Hematopoietic multipotent progenitor cell treated with erythropoietin and hydrocortisone succinate and interleukin-3 and kit ligand, for 8 days (in vitro differentiated cells): ENCODE data around the gene TPCN2.

Source experiments
- DNase-seq: peaks from one replicate; pipeline ENCODE4 v3.0.0-alpha.2; 2015

The TPCN2 gene

GRCh38 chr11:69095300-69095699, 46.6 kb downstream of the TPCN2 start:
- no peak for DNase-seq

- DNase-seq: no peak
Observed at GRCh38 chr11:69096473-69096872, 47.7 kb downstream of the TPCN2 start.

GRCh38 chr11:69097263-69097662, 48.5 kb downstream of the TPCN2 start:
- no peak for DNase-seq

GRCh38 chr11:69099180-69099579, 50.4 kb downstream of the TPCN2 start:
- no peak for DNase-seq

DNA sequence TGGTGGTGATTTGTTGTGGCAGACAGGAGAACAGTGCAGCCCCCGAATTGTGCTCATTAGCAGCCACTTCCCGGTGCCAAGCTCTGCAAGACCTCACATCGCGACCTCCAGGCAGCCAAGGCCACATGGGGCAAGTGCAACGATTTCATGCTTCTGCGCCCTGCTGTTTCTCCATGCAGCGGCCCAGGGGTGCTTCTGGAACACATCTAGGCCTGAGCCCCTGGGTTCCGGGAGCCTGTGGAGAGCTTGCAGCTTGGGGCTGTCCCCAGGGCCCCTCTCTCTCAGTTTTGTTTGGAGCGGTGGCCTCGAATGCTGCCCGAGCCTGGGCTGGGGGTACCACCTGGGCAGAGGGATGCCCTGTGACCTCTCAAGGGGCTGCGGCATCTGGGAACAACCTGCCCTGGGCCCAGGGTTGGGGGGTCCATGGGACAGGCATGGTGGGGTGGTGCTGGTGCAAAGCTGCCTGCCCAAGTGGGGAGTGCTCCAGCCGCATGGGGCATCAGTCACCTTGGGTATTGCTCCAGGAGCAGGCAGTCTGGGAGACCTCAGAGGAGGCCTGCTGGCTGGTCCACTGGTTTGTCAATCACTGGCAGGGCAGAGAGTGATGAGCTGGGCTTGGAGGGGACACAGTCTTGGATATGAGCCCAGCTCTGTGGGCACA, 51.9 kb downstream of the TPCN2 start:
- DNase-seq: no peak

DNA sequence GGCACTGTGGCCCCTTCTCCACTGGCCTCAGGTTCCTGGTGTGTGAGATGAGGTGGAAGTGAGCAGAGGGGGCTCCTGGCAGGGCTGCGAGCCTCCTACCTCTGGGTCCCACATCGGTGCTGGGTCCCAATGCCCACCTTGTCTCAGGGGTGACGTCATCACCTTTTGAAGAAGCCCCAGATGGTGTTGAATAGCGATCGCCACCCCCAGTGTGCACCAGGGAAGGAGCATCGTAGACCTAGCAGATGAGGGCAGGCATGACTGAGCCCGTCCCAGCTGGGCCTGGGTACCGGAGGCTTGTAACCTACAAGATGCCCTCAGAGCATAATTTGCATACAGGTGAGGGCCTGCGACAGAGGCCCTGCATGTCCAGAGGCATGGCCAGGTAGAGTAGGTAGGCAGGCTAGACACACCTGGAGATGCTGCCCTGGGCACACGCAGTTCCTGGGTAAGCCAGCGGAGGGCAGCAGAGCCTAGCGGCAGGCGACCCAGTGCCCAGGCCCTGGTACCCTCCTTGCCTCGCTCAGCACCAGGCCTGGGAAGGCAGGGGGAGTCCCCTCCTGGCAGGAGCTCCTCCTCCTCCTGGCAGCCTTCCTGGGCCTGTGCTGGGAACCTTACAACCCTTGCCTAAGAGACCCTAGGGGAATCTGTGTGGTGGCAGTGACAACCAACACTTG, 52.5 kb downstream of the TPCN2 start:
- peak; percentile 63 for DNase-seq

GRCh38 chr11:69101792-69102695, 53.3 kb downstream of the TPCN2 start:
- no peak for DNase-seq

DNA sequence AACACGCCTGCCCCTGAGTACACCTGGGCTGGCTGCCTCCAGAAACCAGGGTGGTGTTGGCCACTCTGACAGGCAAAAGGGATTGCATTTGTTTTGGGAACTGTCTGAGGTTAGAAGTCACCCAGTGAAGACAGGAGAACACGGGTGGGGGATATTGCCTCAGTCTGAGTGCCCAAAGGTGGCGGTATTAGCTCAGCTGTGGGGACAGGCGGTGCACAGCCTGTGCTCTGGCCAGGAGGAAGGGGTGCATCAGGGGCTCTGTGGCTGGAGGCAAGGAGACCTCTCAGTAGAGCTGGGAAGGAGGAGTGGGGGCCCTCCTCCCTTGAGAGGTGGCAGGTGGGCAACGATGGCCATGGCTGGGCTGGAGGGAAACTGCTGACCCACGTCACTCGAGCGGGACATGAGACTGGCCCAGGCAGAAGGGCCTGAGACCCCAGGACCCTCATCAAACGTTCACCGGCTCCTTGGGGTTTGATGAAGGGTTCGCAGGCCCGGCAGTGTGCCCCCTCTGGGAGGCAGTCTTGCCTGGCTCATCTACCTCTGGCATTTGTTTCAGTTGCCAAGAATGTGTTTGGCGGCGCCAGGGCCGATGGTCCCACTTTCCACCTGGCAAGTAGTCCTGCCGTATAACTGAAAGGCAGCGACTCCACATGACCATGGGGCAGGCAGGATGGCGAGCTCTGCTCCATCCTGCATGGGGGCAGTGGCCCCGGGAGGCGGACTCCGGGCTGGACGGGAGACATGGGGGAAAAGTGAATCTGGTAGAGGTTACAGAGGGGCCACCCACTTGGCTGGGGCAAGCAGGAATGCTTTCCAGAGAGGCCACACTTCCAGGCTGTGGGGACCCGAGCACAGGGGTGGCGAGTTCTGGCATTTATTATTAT, 54.2 kb downstream of the TPCN2 start:
- DNase-seq: no peak

GRCh38 chr11:69104212-69104855, 55.6 kb downstream of the TPCN2 start:
- no peak for DNase-seq

GRCh38 chr11:69104856-69105395, 56.2 kb downstream of the TPCN2 start:
- no peak for DNase-seq

- no peak for DNase-seq
Observed at GRCh38 chr11:69105461-69106030, 56.8 kb downstream of the TPCN2 start.

GRCh38 chr11:69106031-69106811, 57.5 kb downstream of the TPCN2 start:
- no peak for DNase-seq

- no peak for DNase-seq
Observed at GRCh38 chr11:69107413-69107812, 58.7 kb downstream of the TPCN2 start.

DNA sequence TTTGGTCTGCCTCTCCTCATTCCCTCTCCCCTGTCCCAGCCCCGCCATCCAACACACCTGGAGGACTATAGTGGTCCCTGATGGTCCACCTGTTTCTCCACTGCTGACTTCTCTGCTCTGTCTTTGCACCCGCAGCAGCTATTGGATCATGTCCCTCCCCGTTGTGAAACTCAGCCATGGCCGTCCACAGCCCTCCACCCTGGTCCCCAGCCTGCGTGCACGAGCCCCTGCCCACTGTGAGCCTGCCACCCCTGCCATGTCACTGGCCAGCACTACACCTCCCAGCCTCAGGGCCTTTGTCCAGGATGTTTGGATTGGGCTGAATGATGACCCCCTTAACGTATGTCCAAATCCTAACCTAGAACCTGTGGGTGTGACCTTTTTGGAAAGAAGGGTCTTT, 59.3 kb downstream of the TPCN2 start:
- no peak for DNase-seq

- DNase-seq: no peak
Observed at GRCh38 chr11:69108559-69108958, 59.8 kb downstream of the TPCN2 start.

DNA sequence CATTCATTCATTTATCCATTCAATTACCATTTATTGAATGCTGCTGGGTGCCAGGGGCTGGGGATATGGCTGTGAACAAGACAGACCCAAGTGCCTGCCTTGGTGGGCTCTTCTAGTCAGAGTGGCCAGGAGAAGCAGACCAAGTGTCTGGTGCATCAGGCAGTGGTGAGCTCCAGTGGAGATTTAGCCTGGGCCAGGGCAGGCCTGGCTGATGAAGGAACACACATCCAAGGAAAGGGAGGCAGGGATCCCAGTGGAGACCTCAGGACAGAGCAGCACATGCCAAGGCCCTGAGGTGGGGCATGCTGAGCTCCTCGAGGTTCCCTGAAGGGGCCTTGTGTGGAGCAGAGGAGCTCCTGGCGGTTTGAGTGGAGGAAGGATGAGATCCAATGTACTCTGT, 60.4 kb downstream of the TPCN2 start:
- no peak for DNase-seq

- no peak for DNase-seq
Observed at GRCh38 chr11:69110451-69110850, 61.7 kb downstream of the TPCN2 start.

- no peak for DNase-seq
Observed at GRCh38 chr11:69111624-69112542, 63.2 kb downstream of the TPCN2 start.

- DNase-seq: no peak
Observed at GRCh38 chr11:69113226-69113625, 64.5 kb downstream of the TPCN2 start.
